K562 (cell line): Measurements from ENCODE around the gene CMTM4. TPM values are rescaled to one million over a fixed set of nuclear protein-coding genes. Genes with fewer than 3 reads are reported as not detected.

ENCODE experiments used
- CBX2 ChIP-seq: fragments of 200-600 bp; sonication (generic); IDR thresholded peaks from one replicate; pipeline ENCODE4 v1.6.1; 2012; ENCODE audit warnings: mild to moderate bottlenecking, low read length, inconsistent platforms; ENCODE audit not compliant: insufficient read depth, poor library complexity, severe bottlenecking
- CC2D1A ChIP-seq: fragments of 450-650 bp; IDR thresholded peaks from 2 replicates; pipeline ENCODE4 v1.6.1; 2017; ENCODE audit warnings: mild to moderate bottlenecking
- FUS ChIP-seq: fragments of 200-400 bp; formaldehyde crosslinking; optimal IDR thresholded peaks from 2 replicates; pipeline ENCODE3; 2017; ENCODE audit warnings: low read depth, low read length
- HNRNPH1 ChIP-seq: fragments of 200-400 bp; formaldehyde crosslinking; optimal IDR thresholded peaks from 2 replicates; pipeline ENCODE3; 2017; ENCODE audit warnings: low read depth, mild to moderate bottlenecking, low read length, moderate library complexity
- MEIS2 ChIP-seq: fragments of 450-650 bp; IDR thresholded peaks from 2 replicates; pipeline ENCODE4 v1.6.1; 2014; ENCODE audit warnings: mild to moderate bottlenecking; ENCODE audit not compliant: partially characterized antibody
- SLC30A9 ChIP-seq: fragments of 250-450 bp; sonication (Bioruptor Pico); IDR thresholded peaks from 2 replicates; pipeline ENCODE4 v1.8.0; 2022; ENCODE audit warnings: mild to moderate bottlenecking, moderate library complexity
- SRF ChIP-seq, 2 experiments: fragments of 250-450, 450-650 bp in 1 of 2; sonication (Bioruptor Pico) in 1 of 2; sonication (generic) in 1 of 2; formaldehyde crosslinking; IDR thresholded peaks; 2 replicates each; pipeline versions ENCODE4 v1.5.0 to v1.5.1; 2020 to 2022; ENCODE audit warnings: mild to moderate bottlenecking in 1 of 2, missing genetic modification reagents in 1 of 2
- TCF3 ChIP-seq: sonication (generic); formaldehyde crosslinking; IDR thresholded peaks from 2 replicates; pipeline ENCODE4 v1.4.0; 2020; ENCODE audit warnings: mild to moderate bottlenecking, missing genetic modification reagents
- TSC22D4 ChIP-seq: fragments of 450-650 bp; IDR thresholded peaks from 2 replicates; pipeline ENCODE4 v1.6.1; 2016; ENCODE audit warnings: missing genetic modification characterization, missing biosample characterization, control low read depth
- ZC3H8 ChIP-seq: fragments of 450-650 bp; IDR thresholded peaks from 2 replicates; pipeline ENCODE4 v1.6.1; 2017
- ZFPM2 ChIP-seq: fragments of 250-450 bp; sonication (Bioruptor Pico); IDR thresholded peaks from 2 replicates; pipeline ENCODE4 v1.5.1; 2022; ENCODE audit warnings: mild to moderate bottlenecking
- ZNF133 ChIP-seq: fragments of 250-450 bp; sonication (Bioruptor Pico); IDR thresholded peaks from 2 replicates; pipeline ENCODE4 v1.4.0; 2020; ENCODE audit warnings: mild to moderate bottlenecking
- ZNF3 ChIP-seq: fragments of 250-450 bp; sonication (Bioruptor Pico); IDR thresholded peaks from 2 replicates; pipeline ENCODE4 v1.5.0; 2021; ENCODE audit warnings: mild to moderate bottlenecking, moderate library complexity
- ZNF347 ChIP-seq: fragments of 450-650 bp; formaldehyde crosslinking; IDR thresholded peaks from 2 replicates; pipeline ENCODE4 v1.4.0; 2020; ENCODE audit warnings: low read depth, mild to moderate bottlenecking, moderate library complexity
- ZNF436 ChIP-seq: fragments of 250-450, 450-650 bp; sonication (Bioruptor Pico); formaldehyde crosslinking; IDR thresholded peaks from 2 replicates; pipeline ENCODE4 v1.7.0; 2020; ENCODE audit warnings: mild to moderate bottlenecking
- ZNF586 ChIP-seq: fragments of 450-650 bp; formaldehyde crosslinking; conservative IDR thresholded peaks from 2 replicates; pipeline ENCODE4 v1.4.0; 2020; ENCODE audit warnings: mild to moderate bottlenecking, moderate library complexity
- ZNF644 ChIP-seq: fragments of 200-800 bp; sonication (Bioruptor generic); IDR thresholded peaks from 2 replicates; pipeline ENCODE4 v1.6.1; 2016; ENCODE audit warnings: low read depth, missing genetic modification characterization, missing compliant biosample characterization
- ZZZ3 ChIP-seq: fragments of 450-650 bp; IDR thresholded peaks from 2 replicates; pipeline ENCODE4 v1.6.1; 2016; ENCODE audit warnings: antibody characterized with exemption, mild to moderate bottlenecking, moderate library complexity
- polyA plus RNA-seq, 8 experiments: library from polyadenylated mRNA; depleted of rRNA in 4 of 8; stranded (reverse) in 5 of 8; unstranded in 3 of 8; fragments of >200 nt; fragmentation: Nextera tagmentation in 2 of 8; fragmentation: Illumina TruSeq in 1 of 8; extraction: Ambion mirVana in 2 of 8; extraction: Trizol in 1 of 8; gene quantifications; 2 replicates each; pipeline versions ENCODE4 v1.2.1 to v1.2.3, GENCODE V29; 2011 to 2014; ENCODE audit warnings: inconsistent platforms in 1 of 8, missing spikeins in 1 of 8
- total RNA-seq, 7 experiments: library from RNA; depleted of rRNA in 6 of 7; stranded (reverse); fragments of >200 nt in 6 of 7; fragmentation: Illumina TruSeq in 2 of 7; extraction: Trizol in 2 of 7; gene quantifications; 2 replicates each; pipeline versions ENCODE4 v1.2.1 to v1.2.3, GENCODE V29; 2011 to 2021; ENCODE audit warnings: low replicate concordance in 1 of 7
- TF ChIP-seq, protein P1 (sequence below): sonication (generic); formaldehyde crosslinking; IDR thresholded peaks from 2 replicates; pipeline ENCODE4 v1.8.0; 2023; ENCODE audit warnings: mild to moderate bottlenecking, missing genetic modification reagents
- TF ChIP-seq, protein P2 (sequence below), 2 experiments: fragments of 450-650 bp; formaldehyde crosslinking in 1 of 2; IDR thresholded peaks; 2 replicates each; pipeline versions ENCODE4 v1.4.0 to v1.6.1; 2014 to 2020; ENCODE audit warnings: mild to moderate bottlenecking in 2 of 2, borderline replicate concordance in 1 of 2, low read depth in 1 of 2
- TF ChIP-seq, protein P3 (sequence below): fragments of 450-650 bp; formaldehyde crosslinking; IDR thresholded peaks from 2 replicates; pipeline ENCODE4 v1.4.0; 2022; ENCODE audit warnings: missing genetic modification characterization

CMTM4 gene
- total and polyA plus RNA-seq, 9 of the 15 experiments (the other 6 are each of a cell fraction or from before 2014, with no cell fraction given), result 2.0 to 21.3 (median 12.5) TPM

DNA sequence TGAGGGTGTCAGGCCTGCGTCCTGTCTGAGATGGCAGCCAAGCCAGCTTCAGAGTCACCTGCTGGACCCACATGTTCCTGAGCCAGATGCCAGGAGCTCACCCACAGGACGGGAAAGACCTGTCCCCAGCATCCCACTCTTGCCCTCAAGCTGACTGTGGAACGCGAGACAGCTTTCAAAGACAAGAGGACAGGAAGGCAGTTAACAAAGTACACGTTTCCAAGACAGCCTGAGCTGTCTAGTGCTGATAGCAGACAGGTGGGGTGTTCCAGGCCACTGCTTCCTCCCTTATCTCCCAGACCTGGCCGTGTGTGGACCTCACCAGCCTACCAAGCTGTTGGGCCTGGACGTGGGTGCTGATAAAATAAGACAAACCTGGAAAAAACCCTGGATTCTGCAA lies 78.8 kb downstream of the CMTM4 start (continued):
- TF ChIP-seq SRF (CRISPR knock-in tag; IDR thresholded peaks at IDR 0.05), result no peak
- no peak for TF ChIP-seq ZNF347
- no peak for TF ChIP-seq ZNF436 (CRISPR knock-in tag)
- TF ChIP-seq ZNF133 (CRISPR knock-in tag), result no peak
- TF ChIP-seq CBX2, result no peak
- TF ChIP-seq TSC22D4, result no peak
- TF ChIP-seq ZZZ3, result no peak
- TF ChIP-seq, protein P1, sequence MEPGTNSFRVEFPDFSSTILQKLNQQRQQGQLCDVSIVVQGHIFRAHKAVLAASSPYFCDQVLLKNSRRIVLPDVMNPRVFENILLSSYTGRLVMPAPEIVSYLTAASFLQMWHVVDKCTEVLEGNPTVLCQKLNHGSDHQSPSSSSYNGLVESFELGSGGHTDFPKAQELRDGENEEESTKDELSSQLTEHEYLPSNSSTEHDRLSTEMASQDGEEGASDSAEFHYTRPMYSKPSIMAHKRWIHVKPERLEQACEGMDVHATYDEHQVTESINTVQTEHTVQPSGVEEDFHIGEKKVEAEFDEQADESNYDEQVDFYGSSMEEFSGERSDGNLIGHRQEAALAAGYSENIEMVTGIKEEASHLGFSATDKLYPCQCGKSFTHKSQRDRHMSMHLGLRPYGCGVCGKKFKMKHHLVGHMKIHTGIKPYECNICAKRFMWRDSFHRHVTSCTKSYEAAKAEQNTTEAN (CRISPR knock-in tag), result no peak
- TF ChIP-seq ZNF644, result no peak
- no peak for TF ChIP-seq SLC30A9 (CRISPR knock-in tag)
- peak; percentile 96 for TF ChIP-seq TCF3 (CRISPR knock-in tag)
- TF ChIP-seq, protein P2, sequence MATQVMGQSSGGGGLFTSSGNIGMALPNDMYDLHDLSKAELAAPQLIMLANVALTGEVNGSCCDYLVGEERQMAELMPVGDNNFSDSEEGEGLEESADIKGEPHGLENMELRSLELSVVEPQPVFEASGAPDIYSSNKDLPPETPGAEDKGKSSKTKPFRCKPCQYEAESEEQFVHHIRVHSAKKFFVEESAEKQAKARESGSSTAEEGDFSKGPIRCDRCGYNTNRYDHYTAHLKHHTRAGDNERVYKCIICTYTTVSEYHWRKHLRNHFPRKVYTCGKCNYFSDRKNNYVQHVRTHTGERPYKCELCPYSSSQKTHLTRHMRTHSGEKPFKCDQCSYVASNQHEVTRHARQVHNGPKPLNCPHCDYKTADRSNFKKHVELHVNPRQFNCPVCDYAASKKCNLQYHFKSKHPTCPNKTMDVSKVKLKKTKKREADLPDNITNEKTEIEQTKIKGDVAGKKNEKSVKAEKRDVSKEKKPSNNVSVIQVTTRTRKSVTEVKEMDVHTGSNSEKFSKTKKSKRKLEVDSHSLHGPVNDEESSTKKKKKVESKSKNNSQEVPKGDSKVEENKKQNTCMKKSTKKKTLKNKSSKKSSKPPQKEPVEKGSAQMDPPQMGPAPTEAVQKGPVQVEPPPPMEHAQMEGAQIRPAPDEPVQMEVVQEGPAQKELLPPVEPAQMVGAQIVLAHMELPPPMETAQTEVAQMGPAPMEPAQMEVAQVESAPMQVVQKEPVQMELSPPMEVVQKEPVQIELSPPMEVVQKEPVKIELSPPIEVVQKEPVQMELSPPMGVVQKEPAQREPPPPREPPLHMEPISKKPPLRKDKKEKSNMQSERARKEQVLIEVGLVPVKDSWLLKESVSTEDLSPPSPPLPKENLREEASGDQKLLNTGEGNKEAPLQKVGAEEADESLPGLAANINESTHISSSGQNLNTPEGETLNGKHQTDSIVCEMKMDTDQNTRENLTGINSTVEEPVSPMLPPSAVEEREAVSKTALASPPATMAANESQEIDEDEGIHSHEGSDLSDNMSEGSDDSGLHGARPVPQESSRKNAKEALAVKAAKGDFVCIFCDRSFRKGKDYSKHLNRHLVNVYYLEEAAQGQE (IDR thresholded peaks at IDR 0.05; ENCODE audit: borderline replicate concordance), result no peak; the same call in 1 of the 2 replicates
- TF ChIP-seq, protein P2 (CRISPR knock-in tag; IDR thresholded peaks at IDR 0.05; ENCODE audit: low read depth), result no peak
- no peak for TF ChIP-seq ZNF586 (CRISPR knock-in tag)
- TF ChIP-seq ZNF3 (CRISPR knock-in tag), result no peak
- peak; percentile 85; the same call in 1 of the 2 replicates for TF ChIP-seq CC2D1A
- TF ChIP-seq, protein P3, sequence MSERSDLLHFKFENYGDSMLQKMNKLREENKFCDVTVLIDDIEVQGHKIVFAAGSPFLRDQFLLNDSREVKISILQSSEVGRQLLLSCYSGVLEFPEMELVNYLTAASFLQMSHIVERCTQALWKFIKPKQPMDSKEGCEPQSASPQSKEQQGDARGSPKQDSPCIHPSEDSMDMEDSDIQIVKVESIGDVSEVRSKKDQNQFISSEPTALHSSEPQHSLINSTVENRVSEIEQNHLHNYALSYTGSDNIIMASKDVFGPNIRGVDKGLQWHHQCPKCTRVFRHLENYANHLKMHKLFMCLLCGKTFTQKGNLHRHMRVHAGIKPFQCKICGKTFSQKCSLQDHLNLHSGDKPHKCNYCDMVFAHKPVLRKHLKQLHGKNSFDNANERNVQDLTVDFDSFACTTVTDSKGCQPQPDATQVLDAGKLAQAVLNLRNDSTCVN (CRISPR knock-in tag), result no peak
- no peak for TF ChIP-seq MEIS2
- TF ChIP-seq ZC3H8, result no peak
- TF ChIP-seq FUS, result no peak
- TF ChIP-seq HNRNPH1, result no peak
- no peak for TF ChIP-seq ZFPM2
